Neuronal stem cell (in vitro differentiated cells): Measurements from ENCODE around the gene GPAT2.
"Not testable (repeated sequence)": the region's sequence is repeated elsewhere in the genome, so short reads cannot be mapped to it uniquely, and the experiment has no call there.

ENCODE experiments used
- DNase-seq: peaks from one replicate; pipeline ENCODE4 v3.0.0-alpha.2; 2013; ENCODE audit warnings: low spot score
- H2AFZ ChIP-seq: one replicate; pipeline ENCODE4 v1.6.1; 2013; ENCODE audit warnings: mild to moderate bottlenecking, low read length, inconsistent platforms
- H2AK5ac ChIP-seq: 2 replicates; pipeline ENCODE4 v1.6.1; 2013; ENCODE audit warnings: low read depth, mild to moderate bottlenecking, inconsistent platforms, low read length, moderate library complexity, mixed read lengths
- H2BK120ac ChIP-seq: 2 replicates; pipeline ENCODE4 v1.6.1; 2013; ENCODE audit warnings: low read depth, mild to moderate bottlenecking, inconsistent platforms, low read length, moderate library complexity, mixed read lengths
- H2BK12ac ChIP-seq: one replicate; pipeline ENCODE4 v1.6.1; 2013; ENCODE audit warnings: low read length, inconsistent platforms
- H2BK15ac ChIP-seq: 2 replicates; pipeline ENCODE4 v1.6.1; 2013; ENCODE audit warnings: mild to moderate bottlenecking, low read length, inconsistent platforms, mixed read lengths
- H2BK5ac ChIP-seq: one replicate; pipeline ENCODE4 v1.6.1; 2013; ENCODE audit warnings: inconsistent platforms, mild to moderate bottlenecking, low read length, moderate library complexity
- H3K14ac ChIP-seq: one replicate; pipeline ENCODE4 v1.6.1; 2013; ENCODE audit warnings: low read length, inconsistent platforms
- H3K18ac ChIP-seq: 2 replicates; pipeline ENCODE4 v1.6.1; 2013; ENCODE audit warnings: low read length, inconsistent platforms
- H3K23ac ChIP-seq: 2 replicates; pipeline ENCODE4 v1.6.1; 2013; ENCODE audit warnings: low read depth, mild to moderate bottlenecking, mixed read lengths, low read length, inconsistent platforms; ENCODE audit not compliant: poor library complexity
- H3K27ac ChIP-seq: replicated peaks from 3 replicates; pipeline ENCODE4 v1.5.1; 2013; ENCODE audit warnings: low read length, inconsistent platforms
- H3K27me3 ChIP-seq, 3 experiments: 2 replicates each; pipeline ENCODE4 v1.6.1; 2013; ENCODE audit warnings: low read length in 3 of 3, mild to moderate bottlenecking in 2 of 3, inconsistent platforms in 1 of 3, low read depth in 1 of 3, mixed read lengths in 1 of 3, moderate library complexity in 1 of 3; ENCODE audit not compliant: control insufficient read depth in 3 of 3, insufficient read depth in 3 of 3
- H3K36me3 ChIP-seq, 2 donors: replicated peaks in 1 of 2; 2 replicates each; pipeline ENCODE4 v1.6.1; 2013; ENCODE audit warnings: low read length in 2 of 2; ENCODE audit not compliant: control insufficient read depth in 2 of 2, insufficient read depth in 2 of 2
- H3K4ac ChIP-seq: 2 replicates; pipeline ENCODE4 v1.6.1; 2013; ENCODE audit warnings: inconsistent platforms, mild to moderate bottlenecking, low read length, moderate library complexity
- H3K4me1 ChIP-seq, 2 donors: 1 replicate in 1 of 2; 2 replicates in 1 of 2; pipeline ENCODE4 v1.6.1; 2013; ENCODE audit warnings: low read length in 2 of 2, low read depth in 1 of 2; ENCODE audit not compliant: control insufficient read depth in 2 of 2, insufficient read depth in 1 of 2
- H3K4me2 ChIP-seq: one replicate; pipeline ENCODE4 v1.6.1; 2013; ENCODE audit warnings: mild to moderate bottlenecking, low read length, inconsistent platforms; ENCODE audit not compliant: insufficient read depth, poor library complexity, severe bottlenecking
- H3K4me3 ChIP-seq, 2 donors: 2 replicates each; pipeline ENCODE4 v1.5.1; 2013; ENCODE audit warnings: low read length in 2 of 2, mild to moderate bottlenecking in 2 of 2, inconsistent platforms in 1 of 2, moderate library complexity in 1 of 2
- H3K79me1 ChIP-seq: one replicate; pipeline ENCODE4 v1.6.1; 2013; ENCODE audit warnings: low read depth, mild to moderate bottlenecking, inconsistent platforms, low read length, moderate library complexity
- H3K9ac ChIP-seq: one replicate; pipeline ENCODE4 v1.6.1; 2013; ENCODE audit warnings: mild to moderate bottlenecking, low read depth, low read length, inconsistent platforms; ENCODE audit not compliant: poor library complexity
- H3K9me3 ChIP-seq, 2 donors: replicated peaks in 1 of 2; 2 replicates each; pipeline versions ENCODE3 to v1.6.1; 2013; ENCODE audit warnings: low read length in 2 of 2, mild to moderate bottlenecking in 2 of 2, inconsistent platforms in 1 of 2, low read depth in 1 of 2, mixed read lengths in 1 of 2, moderate library complexity in 1 of 2; ENCODE audit not compliant: control insufficient read depth in 2 of 2, insufficient read depth in 1 of 2
- H4K8ac ChIP-seq: one replicate; pipeline ENCODE4 v1.6.1; 2013; ENCODE audit warnings: low read depth, mild to moderate bottlenecking, inconsistent platforms, low read length, moderate library complexity
- H4K91ac ChIP-seq: one replicate; pipeline ENCODE4 v1.6.1; 2013; ENCODE audit warnings: low read length, low read depth, mild to moderate bottlenecking, inconsistent platforms; ENCODE audit not compliant: poor library complexity
- WGBS, 2 donors: extraction: QIAGEN DNeasy Blood & Tissue Kit; methylation state at CpG; one replicate each; pipeline ENCODE4 v1.1.7; 2013; ENCODE audit warnings: missing lambda C conversion rate in 2 of 2, mixed read lengths in 1 of 2; ENCODE audit not compliant: insufficient read length in 2 of 2, insufficient replicate concordance in 1 of 2; ENCODE audit errors: extremely low coverage in 2 of 2; 5-methylcytosine and 5-hydroxymethylcytosine counted together

GPAT2 gene

GRCh38 chr2:95992520-95993272 lies 42.0 kb downstream of the GPAT2 start:
- not testable (repeated sequence) for H3K36me3 ChIP-seq, H3K14ac ChIP-seq, H3K27me3 ChIP-seq, H3K23ac ChIP-seq, H3K9me3 ChIP-seq, H2AK5ac ChIP-seq, H2BK120ac ChIP-seq, H2BK5ac ChIP-seq, H3K4me1 ChIP-seq, H2BK15ac ChIP-seq, H4K8ac ChIP-seq, H4K91ac ChIP-seq, H3K79me1 ChIP-seq, H2BK12ac ChIP-seq, H3K4ac ChIP-seq
- Histone ChIP-seq H3K18ac (peak overlapping the region; percentile 66), H3K4me2 (peak overlapping the region; percentile 78), H3K4me3 (peak overlapping the region; percentile 63 to 76), H3K27ac (peak overlapping the region; percentile 37), H3K9ac (peak overlapping the region; percentile 85), H2AFZ (peak overlapping the region; percentile 100)
- WGBS, 2 donors: no CpG with 5 or more reads among the region's 34 CpGs
- peak; percentile 50 for DNase-seq

DNA sequence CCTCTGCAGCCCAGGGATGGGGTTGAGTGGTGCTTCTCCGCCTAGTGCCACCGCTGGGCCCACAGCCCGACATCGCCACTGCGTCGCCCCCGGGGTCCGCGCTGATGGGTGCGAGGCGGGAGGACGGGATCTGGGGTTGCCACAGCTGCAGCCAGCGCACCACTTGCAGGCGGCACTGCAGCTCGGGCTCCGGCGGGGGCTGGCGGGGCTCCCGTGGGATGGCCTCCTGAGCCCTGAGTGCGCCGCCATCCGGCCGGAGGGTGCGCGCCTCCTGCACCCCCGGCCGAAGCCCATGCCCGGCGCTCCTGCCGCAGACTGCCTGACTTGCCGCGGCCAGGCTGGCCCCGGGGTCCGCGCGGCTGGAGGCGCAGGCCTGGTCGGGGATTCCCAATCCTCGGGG lies 42.6 kb downstream of the GPAT2 start:
- no CpG with 5 or more reads among the region's 39 CpGs for WGBS, 2 donors
- not testable (repeated sequence) for H3K18ac ChIP-seq, H2BK15ac ChIP-seq, DNase-seq, H3K14ac ChIP-seq, H3K79me1 ChIP-seq, H4K8ac ChIP-seq, H2BK120ac ChIP-seq, H3K27me3 ChIP-seq, H3K9me3 ChIP-seq, H2BK12ac ChIP-seq, H2AK5ac ChIP-seq, H4K91ac ChIP-seq, H3K4ac ChIP-seq, H2BK5ac ChIP-seq, H3K4me1 ChIP-seq, H3K23ac ChIP-seq, H3K4me2 ChIP-seq, H3K36me3 ChIP-seq, H3K27ac ChIP-seq
- Histone ChIP-seq H2AFZ (peak overlapping the region; percentile 100), H3K9ac (peak overlapping the region; percentile 85), H3K4me3 (peak overlapping the region; percentile 63 to 76)

GRCh38 chr2:95991351-95992094 lies 43.2 kb downstream of the GPAT2 start, which contains the start of gene ANKRD36C:
Gene ANKRD36C (minus strand): TSS chr2:95991824. CDS start chr2:95991708, 116 bp downstream.
- peak; percentile 32 for DNase-seq
- H2BK12ac ChIP-seq: not testable (repeated sequence)

DNA sequence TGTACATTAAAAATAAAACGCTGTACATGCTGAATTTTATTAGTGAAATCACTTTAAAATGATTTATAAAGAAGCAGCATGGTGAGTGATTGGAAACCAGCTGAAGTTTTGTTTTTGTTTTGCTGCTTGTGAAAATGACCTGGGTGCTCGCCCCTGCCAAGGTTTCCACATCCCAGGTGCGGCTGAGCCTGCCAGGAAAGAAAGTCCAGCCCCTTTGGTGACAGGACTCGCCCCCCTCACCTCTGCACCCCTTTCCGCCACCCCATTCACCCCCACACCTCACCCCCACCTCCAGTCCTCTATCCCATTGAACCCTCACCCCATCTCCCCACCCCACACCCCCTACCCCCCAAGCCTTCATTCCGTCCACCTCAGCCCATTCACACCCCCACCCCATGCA lies 43.8 kb downstream of the GPAT2 start:
- H3K27ac ChIP-seq: not testable (repeated sequence)

More at GRCh38 chr2:95991351-95992094, 43.2 kb downstream of the GPAT2 start, which contains the start of gene ANKRD36C:
- Histone ChIP-seq H3K9ac (peak within 1 kb of the TSS; percentile 85), H3K27ac (peak within 1 kb of the TSS; percentile 37), H3K4me3 (peak within 1 kb of the TSS; percentile 66 to 80), H3K18ac (peak within 1 kb of the TSS; percentile 66), H3K4me2 (peak within 1 kb of the TSS; percentile 78), H2AFZ (peak within 1 kb of the TSS; percentile 100)
- no CpG with 5 or more reads among the region's 56 CpGs for WGBS, 2 donors
- not testable (repeated sequence) for H3K27me3 ChIP-seq, H3K36me3 ChIP-seq, H3K23ac ChIP-seq, H3K4me1 ChIP-seq, H2BK15ac ChIP-seq, H2BK5ac ChIP-seq, H2AK5ac ChIP-seq, H3K79me1 ChIP-seq, H4K91ac ChIP-seq, H2BK120ac ChIP-seq, H4K8ac ChIP-seq, H3K14ac ChIP-seq, H3K4ac ChIP-seq, H3K9me3 ChIP-seq

More for the DNA sequence above, 43.8 kb downstream of the GPAT2 start:
- H3K79me1 ChIP-seq, H2AFZ ChIP-seq, H2BK120ac ChIP-seq, H3K36me3 ChIP-seq, H3K9me3 ChIP-seq, H2BK12ac ChIP-seq, DNase-seq, H2AK5ac ChIP-seq, H3K27me3 ChIP-seq, H3K9ac ChIP-seq, H3K23ac ChIP-seq, H4K8ac ChIP-seq, H3K14ac ChIP-seq, H3K4ac ChIP-seq, H2BK15ac ChIP-seq, H3K18ac ChIP-seq, H2BK5ac ChIP-seq, H3K4me1 ChIP-seq, H4K91ac ChIP-seq: not testable (repeated sequence)
- Histone ChIP-seq H3K4me3 (peak overlapping the region in 1 of 2 donors; percentile 41), H3K4me2 (peak overlapping the region; percentile 18)
- no CpG with 5 or more reads among the region's 6 CpGs for WGBS, 2 donors
